NB4 (cell line): ENCODE results near the gene DUSP11.
"Not testable (repeated sequence)": the region's sequence is repeated elsewhere in the genome, so short reads cannot be mapped to it uniquely, and the experiment has no call there.

ENCODE experiments used
- DNase-seq: peaks from one replicate; pipeline ENCODE4 v3.0.0; 2010; ENCODE audit warnings: low read depth
- H3K4me3 ChIP-seq: one replicate; pipeline ENCODE4 v1.5.1; 2011; ENCODE audit warnings: mild to moderate bottlenecking, low read depth, low read length, moderate library complexity
- MYC ChIP-seq: IDR thresholded peaks from 2 replicates; pipeline ENCODE4 v1.6.1; 2011; ENCODE audit warnings: low read depth, low read length
- POLR2A ChIP-seq: IDR thresholded peaks from 2 replicates; pipeline ENCODE4 v1.6.1; 2011; ENCODE audit warnings: mild to moderate bottlenecking; ENCODE audit not compliant: insufficient read length; ENCODE audit errors: extremely low read depth
- TF ChIP-seq, protein P1 (sequence below): IDR thresholded peaks from one replicate; pipeline ENCODE4 v1.5.1; 2012; ENCODE audit warnings: low read depth, low read length
- TF ChIP-seq, protein P2 (sequence below): IDR thresholded peaks from 2 replicates; pipeline ENCODE4 v1.6.1; 2011; ENCODE audit warnings: low read depth, low read length

Gene DUSP11

DNA sequence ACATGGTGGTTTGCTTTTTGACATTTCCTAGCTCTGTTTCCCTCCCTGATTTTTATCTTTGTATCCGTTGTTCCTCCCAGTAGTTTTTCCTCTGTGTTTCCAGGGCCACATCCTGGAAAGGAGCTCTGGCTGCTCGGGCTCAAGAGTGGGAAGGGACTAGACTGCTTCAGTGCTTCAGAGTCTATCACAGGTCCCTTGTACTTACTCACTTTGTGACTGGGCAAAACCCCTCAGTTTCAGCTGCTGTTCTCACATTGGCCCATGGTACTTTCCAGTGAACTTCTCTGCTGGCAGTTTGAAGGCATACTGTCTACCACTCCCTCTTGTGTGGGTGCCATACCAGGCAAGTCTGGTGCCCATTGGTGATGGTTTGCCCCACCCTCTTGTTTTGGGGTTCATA lies 41.3 kb upstream of the DUSP11 start:
- DNase-seq, result no peak
- TF ChIP-seq, protein P1, sequence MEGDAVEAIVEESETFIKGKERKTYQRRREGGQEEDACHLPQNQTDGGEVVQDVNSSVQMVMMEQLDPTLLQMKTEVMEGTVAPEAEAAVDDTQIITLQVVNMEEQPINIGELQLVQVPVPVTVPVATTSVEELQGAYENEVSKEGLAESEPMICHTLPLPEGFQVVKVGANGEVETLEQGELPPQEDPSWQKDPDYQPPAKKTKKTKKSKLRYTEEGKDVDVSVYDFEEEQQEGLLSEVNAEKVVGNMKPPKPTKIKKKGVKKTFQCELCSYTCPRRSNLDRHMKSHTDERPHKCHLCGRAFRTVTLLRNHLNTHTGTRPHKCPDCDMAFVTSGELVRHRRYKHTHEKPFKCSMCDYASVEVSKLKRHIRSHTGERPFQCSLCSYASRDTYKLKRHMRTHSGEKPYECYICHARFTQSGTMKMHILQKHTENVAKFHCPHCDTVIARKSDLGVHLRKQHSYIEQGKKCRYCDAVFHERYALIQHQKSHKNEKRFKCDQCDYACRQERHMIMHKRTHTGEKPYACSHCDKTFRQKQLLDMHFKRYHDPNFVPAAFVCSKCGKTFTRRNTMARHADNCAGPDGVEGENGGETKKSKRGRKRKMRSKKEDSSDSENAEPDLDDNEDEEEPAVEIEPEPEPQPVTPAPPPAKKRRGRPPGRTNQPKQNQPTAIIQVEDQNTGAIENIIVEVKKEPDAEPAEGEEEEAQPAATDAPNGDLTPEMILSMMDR, result no peak
- TF ChIP-seq MYC (no peak), POLR2A (no peak)
- TF ChIP-seq, protein P2, sequence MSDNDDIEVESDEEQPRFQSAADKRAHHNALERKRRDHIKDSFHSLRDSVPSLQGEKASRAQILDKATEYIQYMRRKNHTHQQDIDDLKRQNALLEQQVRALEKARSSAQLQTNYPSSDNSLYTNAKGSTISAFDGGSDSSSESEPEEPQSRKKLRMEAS, result no peak

DNA sequence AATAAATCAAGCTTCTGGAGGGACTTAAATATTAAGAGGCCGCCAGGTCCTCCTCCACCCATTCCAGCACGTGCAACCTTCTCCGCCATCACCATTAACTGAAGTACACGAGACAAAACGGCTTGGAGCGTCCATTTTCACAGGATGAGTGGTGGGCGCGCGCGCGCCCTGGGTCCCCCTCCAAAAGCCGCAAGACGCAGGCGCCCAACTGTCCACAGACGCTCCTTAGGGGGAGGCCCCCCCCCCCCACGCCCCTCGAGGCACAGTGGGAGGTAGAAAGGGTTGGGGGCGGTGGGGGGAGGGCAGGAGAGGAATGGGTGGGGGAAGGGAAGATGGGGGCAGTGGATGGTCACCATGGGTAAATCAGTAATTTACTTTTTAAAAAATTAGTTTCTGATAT lies 38.4 kb upstream of the DUSP11 start:
- TF ChIP-seq, protein P1, result no peak
- TF ChIP-seq MYC (no peak), POLR2A (no peak)
- TF ChIP-seq, protein P2, result no peak
- DNase-seq, result no peak
- no peak overlapping the region for H3K4me3 ChIP-seq

More for the DNA sequence above, 41.3 kb upstream of the DUSP11 start:
- H3K4me3 ChIP-seq, result no peak overlapping the region

DNA sequence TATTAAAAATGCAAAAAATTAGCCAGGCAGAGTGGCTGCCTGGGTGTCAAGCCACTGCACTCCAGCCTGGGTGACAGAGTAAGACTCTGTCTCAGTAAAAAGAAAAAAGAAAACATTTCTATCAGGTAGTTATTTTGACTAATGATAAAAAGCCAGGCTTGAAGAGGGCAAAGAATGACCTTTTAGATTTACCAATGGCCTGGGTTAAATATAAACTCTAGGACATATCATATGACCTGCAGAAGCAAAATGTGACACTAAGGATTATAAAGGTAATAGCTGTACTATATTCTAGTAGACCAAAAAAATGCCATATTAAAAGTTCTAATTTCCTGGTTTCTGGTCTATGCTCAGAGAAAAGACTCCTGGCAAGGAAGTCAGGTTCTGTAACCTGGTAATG lies 32.7 kb upstream of the DUSP11 start:
- no peak for DNase-seq
- TF ChIP-seq POLR2A (no peak), MYC (no peak)
- TF ChIP-seq, protein P2, result no peak
- TF ChIP-seq, protein P1, result no peak
- no peak overlapping the region for H3K4me3 ChIP-seq

DNA sequence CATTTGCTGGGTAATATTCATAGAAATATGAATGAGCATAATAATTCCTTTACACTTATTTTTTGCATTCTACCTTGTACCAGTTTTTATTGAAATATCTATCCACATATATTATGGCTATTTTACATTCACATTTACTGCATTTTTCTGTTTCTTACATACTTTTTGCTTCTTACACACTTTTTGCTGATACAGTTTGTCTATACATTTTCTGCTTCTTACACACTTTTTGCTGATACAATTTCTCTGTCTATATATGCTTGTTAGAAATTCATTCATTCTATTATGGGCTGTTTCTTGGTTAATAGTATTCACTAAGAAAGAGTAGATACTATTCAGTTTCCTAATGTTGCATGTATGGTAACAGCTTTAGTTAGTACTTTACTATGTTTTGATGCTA lies 32.0 kb upstream of the DUSP11 start:
- no peak overlapping the region for H3K4me3 ChIP-seq
- TF ChIP-seq POLR2A, result no peak
- TF ChIP-seq, protein P1, result no peak
- TF ChIP-seq, protein P2, result no peak
- no peak for TF ChIP-seq MYC
- DNase-seq, result no peak

DNA sequence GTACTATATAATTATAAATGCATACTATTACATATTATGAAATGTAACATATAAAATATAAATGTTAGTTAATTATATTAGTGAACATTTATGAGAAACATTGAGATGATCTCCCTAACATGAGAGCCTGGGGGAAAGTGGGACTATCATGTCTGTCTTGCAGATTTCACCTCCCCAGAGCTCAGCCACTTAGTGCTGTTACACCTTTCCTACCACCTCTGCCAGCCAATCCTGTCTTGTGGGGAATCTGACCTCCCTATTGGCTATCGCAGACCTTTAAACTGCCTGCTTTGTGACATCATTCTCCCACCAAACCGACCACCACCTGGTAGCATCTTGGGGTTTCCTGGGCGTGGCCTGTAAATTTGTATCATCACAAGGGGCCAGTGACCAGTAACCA lies 4.0 kb upstream of the DUSP11 start, which contains the start of gene C2orf78:
Gene C2orf78 (plus strand): TSS at position 301 of the 400 bp plus-strand sequence. CDS start 127 bp downstream, outside the sequence.
- DNase-seq, H3K4me3 ChIP-seq: not testable (repeated sequence)

DNA sequence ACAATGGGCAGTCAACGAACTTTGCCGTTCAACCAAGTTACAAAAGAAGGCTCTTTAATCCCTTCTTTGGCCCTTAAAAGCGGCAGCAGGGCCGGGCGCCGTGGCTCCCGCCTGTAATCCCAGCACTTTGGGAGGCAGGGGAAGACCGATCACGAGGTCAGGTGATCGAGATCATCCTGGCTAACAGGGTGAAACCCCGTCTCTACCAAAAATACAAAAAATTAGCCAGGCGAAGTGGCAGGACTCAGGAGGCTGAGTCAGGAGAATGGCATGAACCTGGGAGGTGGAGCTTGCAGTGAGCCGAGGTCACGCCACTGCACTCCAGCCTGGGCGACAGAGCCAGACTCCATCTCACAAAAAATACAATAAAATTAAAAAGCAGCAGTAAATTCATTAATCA lies 3.5 kb upstream of the DUSP11 start:
- not testable (repeated sequence) for DNase-seq, H3K4me3 ChIP-seq

DNA sequence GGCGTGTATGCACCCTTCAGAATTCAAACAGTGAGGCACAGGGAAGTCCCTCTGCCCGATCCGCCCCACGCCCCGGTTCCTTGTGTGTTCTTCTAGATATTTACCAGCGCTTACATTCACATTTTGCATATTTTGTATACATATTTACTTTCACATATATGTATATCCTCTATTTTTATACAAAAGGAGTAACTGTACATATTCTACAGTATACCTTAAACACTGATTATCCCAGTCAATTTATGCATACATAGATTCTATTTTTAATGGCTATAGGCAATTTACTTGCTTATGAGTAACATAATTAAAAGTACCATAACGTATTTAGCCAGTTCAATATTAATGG lies 307 bp upstream of the DUSP11 start:
- peak; percentile 6 for TF ChIP-seq POLR2A
- TF ChIP-seq, protein P1, result no peak
- peak overlapping the region; percentile 97 for H3K4me3 ChIP-seq
- DNase-seq, result no peak

DNA sequence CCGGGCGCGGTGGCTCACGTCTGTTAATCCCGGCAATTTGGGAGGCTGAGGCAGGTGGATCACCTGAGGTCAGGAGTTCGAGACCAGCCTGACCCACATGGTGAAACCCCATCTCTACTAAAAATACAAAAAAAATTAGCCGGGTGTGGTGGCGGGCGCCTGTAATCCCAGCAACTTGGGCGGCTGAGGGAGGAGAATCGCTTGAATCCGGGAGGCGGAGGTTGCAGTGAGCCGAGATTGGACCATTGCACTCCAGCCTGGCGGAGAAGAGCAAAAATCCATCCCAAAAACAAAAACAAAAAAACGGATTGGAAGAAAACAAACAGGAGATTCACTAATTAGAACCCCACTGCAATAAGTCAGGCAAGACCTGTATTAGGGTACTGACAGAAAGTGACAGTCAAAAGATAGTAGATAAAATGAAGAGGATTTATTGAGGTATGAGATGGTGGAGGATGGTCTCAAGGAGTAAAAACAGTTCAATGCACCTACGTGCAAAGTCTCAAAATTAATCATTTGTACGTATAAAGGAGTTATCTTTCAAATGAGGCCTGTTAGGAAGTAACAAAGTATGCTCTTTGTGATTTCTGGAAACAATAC lies 936 bp downstream of the DUSP11 start:
- DNase-seq, result not testable (repeated sequence)
- H3K4me3 ChIP-seq, result peak overlapping the region; percentile 97
